Osteoblast (primary cell): ENCODE measurements around the gene YKT6. TPM values are rescaled to one million over a fixed set of nuclear protein-coding genes. Genes with fewer than 3 reads are reported as not detected.
A peak's percentile ranks its signal among the peaks of the same experiment; 100 is the strongest.
"Not testable (repeated sequence)": the region's sequence is repeated elsewhere in the genome, so short reads cannot be mapped to it uniquely, and the experiment has no call there.

Experiments used
- DNase-seq: peaks from one replicate; pipeline ENCODE4 v3.0.0; 2011; ENCODE audit warnings: low spot score, mixed read lengths; ENCODE audit not compliant: insufficient read length; ENCODE audit errors: missing footprints
- H2AFZ ChIP-seq: 2 replicates; pipeline ENCODE4 v1.6.0; 2011; ENCODE audit warnings: mild to moderate bottlenecking, low read length
- H3K27ac ChIP-seq: 2 replicates; pipeline ENCODE4 v1.5.1; 2011; ENCODE audit warnings: mild to moderate bottlenecking, low read depth, low read length, moderate library complexity
- H3K27me3 ChIP-seq: 2 replicates; pipeline ENCODE4 v1.6.0; 2012; ENCODE audit warnings: mild to moderate bottlenecking, control low read depth, inconsistent platforms, low read length, moderate library complexity; ENCODE audit not compliant: insufficient read depth
- H3K36me3 ChIP-seq: 2 replicates; pipeline ENCODE4 v1.5.1; 2011; ENCODE audit warnings: mild to moderate bottlenecking, low read length, control low read depth, moderate library complexity; ENCODE audit not compliant: insufficient read depth
- H3K4me1 ChIP-seq: 2 replicates; pipeline ENCODE4 v1.5.1; 2011; ENCODE audit warnings: mild to moderate bottlenecking, low read length, control low read depth, moderate library complexity; ENCODE audit not compliant: insufficient read depth
- H3K4me2 ChIP-seq: 2 replicates; pipeline ENCODE4 v1.6.0; 2011; ENCODE audit warnings: mild to moderate bottlenecking, low read length; ENCODE audit not compliant: insufficient read depth
- H3K4me3 ChIP-seq: fragments of 200-600 bp; sonication (generic); 3 replicates; pipeline ENCODE4 v1.5.1; 2012; ENCODE audit warnings: mild to moderate bottlenecking, low read length, inconsistent platforms; ENCODE audit not compliant: insufficient read depth
- H3K79me2 ChIP-seq: 2 replicates; pipeline ENCODE4 v1.6.0; 2012; ENCODE audit warnings: mild to moderate bottlenecking, low read length, control low read depth, inconsistent platforms; ENCODE audit not compliant: insufficient read depth
- H3K9me3 ChIP-seq: 2 replicates; pipeline ENCODE4 v1.5.1; 2011; ENCODE audit warnings: low read depth, low read length, control low read depth
- H4K20me1 ChIP-seq: 2 replicates; pipeline ENCODE4 v1.6.0; 2012; ENCODE audit warnings: mild to moderate bottlenecking, low read length, control low read depth; ENCODE audit not compliant: insufficient read depth
- CTCF ChIP-seq: IDR thresholded peaks from 2 replicates; pipeline ENCODE4 v1.5.1; 2011; ENCODE audit warnings: mild to moderate bottlenecking, low read depth, low read length, moderate library complexity; ENCODE audit errors: extremely low read depth
- total RNA-seq: library from RNA; depleted of rRNA; stranded (reverse); fragments of >200 nt; gene quantifications from 2 replicates; pipeline ENCODE4 v1.2.3, GENCODE V29; 2012

Gene YKT6
- total RNA-seq, 1 donor: 90.1 TPM

- peaks cover 9% of the 10 kb centered on the region for H3K27me3 ChIP-seq
- no peaks in the 10 kb centered on the region for H4K20me1 ChIP-seq
- H3K4me3 ChIP-seq: no peak overlapping the region
These were observed 37.2 kb upstream of the YKT6 start for GRCh38 chr7:44163591-44163990.

GRCh38 chr7:44167920-44168319, 32.9 kb upstream of the YKT6 start:
- no peak for DNase-seq
- H3K9me3 ChIP-seq: no peaks in the 10 kb centered on the region

More at GRCh38 chr7:44163591-44163990, 37.2 kb upstream of the YKT6 start:
- H3K4me1 ChIP-seq: peaks cover 21% of the 10 kb centered on the region
- DNase-seq: peak; percentile 95
- no peaks in the 10 kb centered on the region for H3K9me3 ChIP-seq
- no peaks in the 10 kb centered on the region for H3K36me3 ChIP-seq
- H2AFZ ChIP-seq: no peak overlapping the region
- H3K79me2 ChIP-seq: no peaks in the 10 kb centered on the region
- no peak for TF ChIP-seq CTCF
- no peak overlapping the region for H3K27ac ChIP-seq
- H3K4me2 ChIP-seq: peak overlapping the region; percentile 58

GRCh38 chr7:44171901-44172300, 28.9 kb upstream of the YKT6 start:
- peaks cover 23% of the 10 kb centered on the region for H3K27me3 ChIP-seq
- not testable (repeated sequence) for H3K36me3 ChIP-seq, H2AFZ ChIP-seq, H4K20me1 ChIP-seq, H3K4me1 ChIP-seq, DNase-seq, H3K4me3 ChIP-seq, H3K4me2 ChIP-seq, H3K27ac ChIP-seq, H3K79me2 ChIP-seq, H3K9me3 ChIP-seq

More at GRCh38 chr7:44167920-44168319, 32.9 kb upstream of the YKT6 start:
- Histone ChIP-seq H3K27me3 (peaks cover 9% of the 10 kb centered on the region), H3K4me2 (no peak overlapping the region), H3K36me3 (no peaks in the 10 kb centered on the region), H3K79me2 (no peaks in the 10 kb centered on the region), H3K27ac (no peak overlapping the region), H4K20me1 (no peaks in the 10 kb centered on the region), H2AFZ (no peak overlapping the region), H3K4me1 (peaks cover 14% of the 10 kb centered on the region), H3K4me3 (no peak overlapping the region)
- TF ChIP-seq CTCF: no peak

GRCh38 chr7:44172352-44172751, 28.4 kb upstream of the YKT6 start:
- TF ChIP-seq CTCF: no peak
- Histone ChIP-seq H3K27me3 (peaks cover 19% of the 10 kb centered on the region), H3K79me2 (no peaks in the 10 kb centered on the region), H3K4me1 (no peaks in the 10 kb centered on the region), H2AFZ (no peak overlapping the region), H3K4me2 (no peak overlapping the region), H3K36me3 (no peaks in the 10 kb centered on the region), H3K4me3 (no peak overlapping the region), H3K9me3 (no peaks in the 10 kb centered on the region), H3K27ac (no peak overlapping the region), H4K20me1 (no peaks in the 10 kb centered on the region)
- DNase-seq: no peak
